NCI-H2081 (cell line): ENCODE results near the gene AURKA.
"Not testable (repeated sequence)": the region's sequence is repeated elsewhere in the genome, so short reads cannot be mapped to it uniquely, and the experiment has no call there.

Source experiments
- DNase-seq, 2 experiments: peaks; one replicate each; lab custom pipeline; 2025; lab: John Stamatoyannopoulos, UW

AURKA gene

DNA sequence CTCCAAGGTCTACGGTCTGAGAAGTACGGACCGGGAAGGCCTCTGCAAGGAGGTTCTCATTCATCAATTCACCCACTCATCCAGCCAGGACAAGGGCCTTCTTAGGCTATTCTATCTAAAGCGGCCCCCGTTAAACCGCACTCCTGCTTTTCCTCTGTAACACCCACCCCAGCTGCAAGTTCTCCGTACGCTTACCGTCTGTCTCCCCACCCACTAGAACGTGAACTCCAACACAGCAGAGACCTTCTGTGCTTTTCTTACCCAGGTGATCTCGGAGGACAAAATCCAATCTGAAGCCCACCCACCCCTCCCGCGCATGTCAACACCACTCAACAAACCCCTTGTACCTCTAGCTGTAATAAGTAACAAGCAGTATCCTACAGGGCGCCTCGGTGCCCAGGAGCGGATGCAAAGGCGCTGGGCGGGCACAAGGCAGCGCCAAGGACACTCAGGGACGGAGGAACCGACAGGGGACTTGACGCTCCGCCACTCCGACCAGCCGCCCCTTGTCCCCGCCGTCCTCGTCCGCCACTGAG, 351 bp downstream of the AURKA start:
- DNase-seq = no peak

DNA sequence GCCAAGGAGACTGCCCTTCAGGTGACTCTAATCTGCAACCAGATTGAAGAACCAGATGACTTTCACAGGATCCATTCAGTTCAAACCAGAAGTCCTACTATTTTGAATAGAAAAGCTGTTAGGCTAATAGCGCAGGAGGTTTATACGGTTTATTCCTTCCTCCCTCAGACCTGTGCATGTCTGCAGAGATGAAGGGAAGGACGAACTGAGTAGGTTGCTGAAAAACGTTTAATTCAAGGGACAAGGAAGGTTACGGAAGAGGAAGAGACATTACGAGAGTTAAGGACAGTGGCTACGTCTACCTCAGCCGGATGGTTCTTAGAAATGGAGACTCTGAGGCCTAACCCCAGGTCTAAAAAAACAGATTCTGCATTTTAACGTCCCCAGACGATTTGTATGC, 978 bp downstream of the AURKA start:
- DNase-seq = no peak

DNA sequence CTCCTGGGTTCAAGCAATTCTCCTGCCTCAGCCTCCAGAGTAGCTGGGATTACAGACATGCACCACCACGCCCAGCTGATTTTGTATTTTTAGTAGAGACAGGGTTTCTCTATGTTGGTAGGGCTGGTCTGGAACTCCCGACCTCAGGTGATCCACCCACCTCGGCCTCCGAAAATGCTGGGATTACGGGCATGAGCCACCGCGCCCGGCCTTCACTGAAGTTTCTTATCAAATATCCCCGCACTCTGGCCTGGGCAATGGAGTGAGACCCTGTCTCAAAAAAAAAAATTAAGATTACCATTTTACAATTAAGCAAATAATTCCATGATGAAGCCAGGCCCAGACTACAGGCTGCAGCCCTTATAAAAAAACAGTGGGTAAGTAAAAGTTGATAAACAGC, 1.6 kb downstream of the AURKA start:
- not testable (repeated sequence) for DNase-seq

DNA sequence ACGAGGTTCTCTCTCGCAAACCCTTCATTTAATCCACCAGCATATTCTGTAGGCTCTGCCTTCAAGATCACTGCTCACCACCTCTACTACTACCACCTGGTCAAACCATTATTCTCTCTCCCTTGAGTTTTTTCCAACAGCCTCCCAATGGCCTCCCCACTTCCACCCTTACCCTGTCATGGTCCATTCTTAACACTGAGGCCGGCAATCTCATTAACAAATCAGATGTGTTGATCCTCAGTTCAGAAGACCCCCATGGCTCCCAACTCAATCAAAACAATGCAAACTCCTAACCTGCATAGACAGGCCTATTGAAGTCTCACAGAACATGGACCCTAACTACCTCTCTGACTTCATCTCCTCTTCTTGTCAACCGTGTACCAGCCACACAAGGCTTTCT, 2.2 kb downstream of the AURKA start:
- no peak for DNase-seq

DNA sequence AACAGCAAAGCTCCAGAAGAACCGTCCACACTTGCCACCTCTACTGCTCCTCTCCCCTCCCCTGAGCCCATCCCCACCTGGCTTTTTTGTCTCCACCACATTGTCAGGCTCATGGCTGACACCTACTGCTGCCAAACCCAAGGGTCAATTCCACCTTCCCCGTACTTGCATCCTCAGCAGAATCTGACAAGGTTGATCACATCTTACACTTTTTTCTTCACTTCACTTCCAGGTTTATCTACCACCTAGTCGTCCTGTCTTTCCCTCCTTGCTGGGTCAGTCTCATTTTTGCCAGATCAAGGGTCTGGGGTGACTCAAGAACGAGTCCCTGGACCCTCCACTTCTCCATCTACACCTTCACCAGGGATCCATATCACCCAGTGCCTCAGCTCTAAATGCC, 3.1 kb downstream of the AURKA start:
- no peak for DNase-seq

- DNase-seq = no peak
These were observed 5.8 kb downstream of the AURKA start for GRCh38 chr20:56386219-56386618.

GRCh38 chr20:56385130-56385529, 6.9 kb downstream of the AURKA start:
- no peak for DNase-seq

GRCh38 chr20:56383334-56383733, 8.7 kb downstream of the AURKA start:
- DNase-seq = no peak

DNA sequence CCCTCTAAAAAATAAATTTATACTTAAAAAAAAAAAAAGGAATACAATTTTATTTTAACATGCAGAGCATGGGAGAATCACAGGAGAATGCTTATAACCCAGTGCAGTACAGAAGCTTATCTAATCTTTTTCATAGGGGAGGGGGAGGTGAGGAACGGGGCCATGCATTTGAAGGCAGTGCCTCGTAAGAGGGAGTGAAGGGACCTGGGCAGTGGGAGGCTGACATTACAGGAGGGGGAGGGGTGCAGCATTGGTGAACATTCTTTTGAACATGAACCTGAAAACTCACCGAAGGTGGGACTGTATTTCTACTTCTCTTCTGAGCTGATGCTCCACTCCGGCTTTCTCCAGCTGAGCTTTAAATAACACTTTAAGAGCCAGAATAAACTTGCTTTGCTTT, 9.3 kb downstream of the AURKA start:
- DNase-seq = no peak

- no peak for DNase-seq
These were observed 10.5 kb downstream of the AURKA start for GRCh38 chr20:56381501-56381900.

DNA sequence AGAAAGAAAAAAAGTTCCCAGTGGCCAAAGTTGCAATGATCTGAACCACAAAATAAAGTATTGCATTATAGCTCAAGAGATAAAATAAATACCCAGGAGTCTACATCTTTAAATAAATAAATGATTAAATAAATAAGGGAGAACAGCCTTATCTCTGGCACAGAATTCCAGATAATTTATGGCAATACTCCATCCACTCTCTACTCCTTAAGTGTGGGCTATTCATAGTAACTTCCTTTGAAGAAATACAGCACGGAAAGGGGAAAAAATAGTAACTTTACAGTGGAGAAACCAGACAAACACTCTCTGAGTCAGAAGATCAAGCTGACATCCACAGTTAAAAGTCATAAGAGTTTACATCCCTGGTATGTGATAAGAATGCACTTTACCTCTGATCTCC, 11.6 kb downstream of the AURKA start:
- DNase-seq = no peak

GRCh38 chr20:56378386-56378785, 13.6 kb downstream of the AURKA start:
- DNase-seq = no peak

GRCh38 chr20:56376331-56376730, 15.7 kb downstream of the AURKA start:
- no peak for DNase-seq

DNA sequence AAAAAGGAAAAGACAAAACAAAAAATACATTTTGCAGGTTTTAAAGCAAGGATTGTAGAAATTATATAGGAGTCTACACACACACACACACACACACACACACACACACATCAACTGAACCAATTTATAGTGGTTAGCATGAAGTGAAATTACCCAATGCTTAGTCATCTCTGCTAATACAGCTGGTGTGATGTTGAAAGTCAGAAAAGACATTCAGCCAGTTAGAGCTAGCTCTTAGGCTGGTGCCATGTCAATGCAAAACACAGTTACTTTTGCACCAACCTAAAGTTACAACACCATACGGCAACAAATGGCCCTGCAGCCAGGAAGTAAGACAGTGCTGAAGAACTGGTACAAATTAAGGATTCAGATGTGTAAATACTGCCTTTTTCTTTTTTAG, 18.1 kb downstream of the AURKA start:
- no peak for DNase-seq

DNA sequence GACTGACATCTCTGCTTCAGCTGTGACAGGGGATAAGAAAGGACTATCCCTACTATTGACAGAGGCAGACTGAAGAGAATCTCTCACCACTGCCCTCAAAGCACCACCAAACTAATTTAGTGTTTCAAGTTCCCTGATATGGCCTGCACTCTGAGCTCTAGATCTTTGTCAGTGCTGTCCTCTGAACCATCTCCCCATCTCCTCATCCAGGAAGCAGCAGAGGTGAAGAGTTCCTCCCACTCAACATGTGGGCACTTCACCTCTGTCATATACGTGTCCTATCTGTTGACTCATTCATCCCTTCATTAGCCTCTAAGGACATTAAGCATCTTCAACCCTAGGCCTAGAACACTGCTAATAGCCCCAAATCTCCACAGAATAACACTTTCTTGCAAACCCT, 19.2 kb downstream of the AURKA start:
- DNase-seq = no peak

DNA sequence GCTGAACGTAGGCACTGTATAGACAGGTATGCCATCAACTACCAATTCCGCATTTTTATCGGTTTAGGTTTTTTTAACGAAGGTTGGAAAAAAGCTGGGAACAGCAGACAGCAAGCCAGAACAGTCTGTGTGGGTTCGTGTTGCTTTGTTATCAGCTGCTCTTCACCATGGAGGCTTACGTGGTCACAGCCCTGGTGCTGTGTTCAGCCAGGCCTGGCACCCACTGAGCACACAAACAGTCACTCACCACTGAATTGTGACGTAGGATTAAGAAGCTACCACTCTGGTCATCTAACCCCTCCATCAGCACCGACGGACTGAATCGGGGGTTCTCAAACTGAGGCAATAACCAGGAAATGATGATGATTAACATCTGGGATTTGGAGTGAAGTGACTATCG, 20.0 kb downstream of the AURKA start:
- DNase-seq = no peak

DNA sequence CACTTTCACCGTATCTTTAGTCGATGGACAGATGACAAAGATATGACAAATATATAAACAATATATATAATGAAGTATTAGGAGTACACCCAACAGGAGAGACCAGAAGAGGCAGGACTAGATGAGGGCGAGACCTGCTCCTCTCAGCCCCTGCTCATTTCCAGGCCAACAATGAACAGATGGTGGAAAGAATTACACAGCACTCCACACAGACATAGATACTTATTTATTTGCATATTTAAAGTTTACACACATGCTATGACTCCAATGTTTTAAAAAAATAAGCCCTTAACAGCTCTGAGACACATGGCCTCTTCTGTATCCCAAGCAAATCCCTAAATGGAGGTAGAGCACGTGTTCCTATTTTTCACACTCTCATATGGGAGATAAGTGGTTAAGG, 22.8 kb downstream of the AURKA start:
- DNase-seq = no peak

GRCh38 chr20:56368351-56369134, 23.5 kb downstream of the AURKA start:
- no peak for DNase-seq

DNA sequence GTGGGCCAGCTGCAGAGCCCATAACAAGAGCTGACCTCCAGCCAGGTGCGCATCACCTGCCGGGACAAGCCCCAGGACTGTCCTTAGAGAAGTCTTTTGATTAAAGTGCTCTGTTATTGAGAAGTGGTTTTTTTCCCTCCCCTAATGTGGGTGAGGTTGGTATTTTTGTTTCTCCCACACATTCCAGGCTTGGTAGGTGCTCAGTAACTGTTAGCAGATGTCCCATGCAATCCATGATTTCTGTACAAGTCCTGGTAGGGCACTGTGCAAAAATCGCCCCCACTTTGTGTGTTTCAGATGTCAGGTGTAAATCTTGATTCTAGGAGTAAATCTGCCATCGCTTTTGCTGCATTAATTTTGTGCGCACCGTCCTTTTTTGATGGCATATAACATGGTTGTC, 28.5 kb downstream of the AURKA start:
- DNase-seq = no peak

GRCh38 chr20:56362833-56363413, 29.1 kb downstream of the AURKA start:
- no peak for DNase-seq

DNA sequence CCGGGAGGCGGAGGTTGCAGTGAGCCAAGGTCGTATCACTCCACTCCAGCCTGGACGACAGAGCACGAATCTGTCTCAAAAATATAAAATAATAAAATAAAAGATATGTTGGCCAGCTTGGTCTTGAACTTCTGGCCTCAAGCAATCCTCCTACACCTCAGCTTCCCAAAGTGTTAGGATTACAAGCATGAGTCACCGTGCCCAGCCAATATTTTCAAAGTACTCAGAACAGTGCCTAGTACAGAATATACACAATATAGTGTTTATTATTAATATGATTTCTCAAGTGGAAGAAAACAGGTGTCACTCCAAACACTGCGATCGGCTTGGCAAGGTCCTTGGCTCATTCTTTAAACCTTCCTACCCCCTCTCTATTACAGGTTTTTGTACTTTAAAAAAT, 30.1 kb downstream of the AURKA start:
- DNase-seq = no peak

DNA sequence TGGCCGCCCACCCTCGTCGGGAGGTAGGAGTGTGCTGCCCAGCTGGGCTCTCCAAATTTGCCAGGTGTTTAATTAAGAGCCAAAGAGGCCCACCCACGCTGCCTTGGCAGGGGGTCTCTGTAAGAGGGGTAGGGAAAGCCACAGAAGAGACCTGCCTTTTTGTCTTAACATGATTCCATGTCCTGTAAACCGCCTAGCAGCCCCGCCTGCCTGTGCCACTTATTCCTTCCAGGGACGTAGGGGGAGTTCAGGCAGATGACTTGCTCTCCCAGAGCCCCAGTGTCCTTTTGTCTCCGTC, 31.2 kb downstream of the AURKA start:
- no peak for DNase-seq

- DNase-seq = no peak
These were observed 31.7 kb downstream of the AURKA start for GRCh38 chr20:56360133-56360907.
